IMR-90 (cell line): Measurements from ENCODE around the gene DUSP7. TPM values are rescaled to one million over a fixed set of nuclear protein-coding genes. Genes with fewer than 3 reads are reported as not detected.

ENCODE experiments used
- ATAC-seq: fragments of 200-7000 bp; cut with Tn5 transposase; 2 replicates; pipeline ENCODE4 v1.9.1; 2020; ENCODE audit warnings: low read depth, mild to moderate bottlenecking, moderate library complexity
- BruUV-seq: library from RNA; stranded (reverse); fragments of 400-500 nt; replicated peaks from 2 replicates; lab custom pipeline; 2021; lab: Mats Ljungman, UMichigan
- CTCF ChIA-PET: fragments of 300-600 bp; formaldehyde crosslinking; extraction: SDS; loops from one replicate; lab custom pipeline; 2021; ENCODE audit warnings: antibody characterized with exemption; lab: Yijun Ruan, JAX
- POLR2A ChIA-PET: fragments of 300-600 bp; sonication (Branson Sonifier 250); formaldehyde crosslinking; loops from one replicate; lab custom pipeline; 2022; ENCODE audit warnings: antibody characterized with exemption; ENCODE audit not compliant: unreplicated experiment; lab: Charles Lee
- DNase-seq: peaks from one replicate; pipeline ENCODE4 v3.0.0; 2013
- H2AFZ ChIP-seq: replicated peaks from 2 replicates; pipeline ENCODE3; 2013; ENCODE audit warnings: low read length, mild to moderate bottlenecking; ENCODE audit not compliant: poor library complexity
- H2AK5ac ChIP-seq: 2 replicates; pipeline ENCODE4 v1.6.1; 2013; ENCODE audit warnings: low read depth, low read length, inconsistent platforms
- H2AK9ac ChIP-seq: replicated peaks from 2 replicates; pipeline ENCODE3; 2013; ENCODE audit warnings: mild to moderate bottlenecking, low read depth, low read length, moderate library complexity; ENCODE audit not compliant: poor library complexity
- H2BK120ac ChIP-seq: 2 replicates; pipeline ENCODE4 v1.6.1; 2013; ENCODE audit warnings: low read depth, low read length, inconsistent platforms
- H2BK15ac ChIP-seq: 3 replicates; pipeline ENCODE4 v1.6.1; 2013; ENCODE audit warnings: low read depth, low read length, inconsistent platforms
- H2BK20ac ChIP-seq: 2 replicates; pipeline ENCODE4 v1.6.1; 2013; ENCODE audit warnings: low read depth, mild to moderate bottlenecking, inconsistent platforms, low read length, moderate library complexity
- H2BK5ac ChIP-seq: 2 replicates; pipeline ENCODE4 v1.6.1; 2013; ENCODE audit warnings: mild to moderate bottlenecking, low read depth, low read length, inconsistent platforms; ENCODE audit not compliant: poor library complexity, severe bottlenecking
- H3K14ac ChIP-seq: replicated peaks from 2 replicates; pipeline ENCODE4 v1.6.1; 2013; ENCODE audit warnings: low read depth, low read length, inconsistent platforms
- H3K18ac ChIP-seq: 2 replicates; pipeline ENCODE4 v1.6.1; 2013; ENCODE audit warnings: low read depth, low read length, control low read depth
- H3K23ac ChIP-seq: 2 replicates; pipeline ENCODE4 v1.6.1; 2013; ENCODE audit warnings: low read depth, low read length, inconsistent platforms
- H3K27ac ChIP-seq: 2 replicates; pipeline ENCODE4 v1.5.1; 2013; ENCODE audit warnings: mild to moderate bottlenecking, control low read depth, low read length; ENCODE audit not compliant: insufficient read depth
- H3K27me3 ChIP-seq: 2 replicates; pipeline ENCODE4 v1.6.1; 2013; ENCODE audit warnings: low read length; ENCODE audit not compliant: control insufficient read depth, insufficient read depth
- H3K36me3 ChIP-seq: 2 replicates; pipeline ENCODE4 v1.6.1; 2013; ENCODE audit warnings: low read length, mixed read lengths; ENCODE audit not compliant: control insufficient read depth, insufficient read depth
- H3K4ac ChIP-seq: 2 replicates; pipeline ENCODE4 v1.6.1; 2013; ENCODE audit warnings: low read depth, low read length, inconsistent platforms
- H3K4me1 ChIP-seq: 2 replicates; pipeline ENCODE4 v1.6.1; 2013; ENCODE audit warnings: low read length, mixed read lengths; ENCODE audit not compliant: control insufficient read depth, insufficient read depth
- H3K4me2 ChIP-seq: 2 replicates; pipeline ENCODE4 v1.6.1; 2013; ENCODE audit warnings: low read depth, mild to moderate bottlenecking, control low read depth, low read length, moderate library complexity
- H3K4me3 ChIP-seq: 2 replicates; pipeline ENCODE4 v1.5.1; 2013; ENCODE audit warnings: low read depth, mild to moderate bottlenecking, control low read depth, low read length, moderate library complexity; ENCODE audit not compliant: insufficient read depth
- H3K56ac ChIP-seq: 2 replicates; pipeline ENCODE4 v1.6.1; 2013; ENCODE audit warnings: low read length, inconsistent platforms; ENCODE audit not compliant: insufficient read depth; ENCODE audit errors: extremely low read depth
- H3K79me1 ChIP-seq, 2 experiments: 2 replicates each; pipeline ENCODE4 v1.6.1; 2013; ENCODE audit warnings: low read length in 2 of 2, inconsistent platforms in 1 of 2, low read depth in 1 of 2
- H3K9ac ChIP-seq: 2 replicates; pipeline ENCODE4 v1.6.1; 2013; ENCODE audit warnings: low read depth, low read length, control low read depth
- H3K9me1 ChIP-seq: 2 replicates; pipeline ENCODE4 v1.6.1; 2013; ENCODE audit warnings: low read length, inconsistent platforms; ENCODE audit not compliant: insufficient read depth
- H3K9me3 ChIP-seq: 2 replicates; pipeline ENCODE4 v1.6.1; 2013; ENCODE audit warnings: low read length; ENCODE audit not compliant: control insufficient read depth, insufficient read depth
- H4K20me1 ChIP-seq: 2 replicates; pipeline ENCODE4 v1.6.1; 2013; ENCODE audit warnings: low read length, inconsistent platforms; ENCODE audit not compliant: insufficient read depth
- H4K5ac ChIP-seq: 2 replicates; pipeline ENCODE4 v1.6.1; 2013; ENCODE audit warnings: mild to moderate bottlenecking, low read depth, low read length, control low read depth
- H4K8ac ChIP-seq, 2 experiments: 2 replicates each; pipeline ENCODE4 v1.6.1; 2013; ENCODE audit warnings: low read depth in 2 of 2, low read length in 2 of 2, control low read depth in 1 of 2, inconsistent platforms in 1 of 2
- H4K91ac ChIP-seq: 2 replicates; pipeline ENCODE4 v1.6.1; 2013; ENCODE audit warnings: low read depth, low read length, inconsistent platforms; ENCODE audit not compliant: insufficient read depth
- RCOR1 ChIP-seq: IDR thresholded peaks from 2 replicates; pipeline ENCODE4 v1.6.1; 2012; ENCODE audit warnings: mild to moderate bottlenecking, low read length, improper control_type of control experiment; ENCODE audit not compliant: insufficient replicate concordance
- WGBS, 2 experiments: methylation state at CpG; one replicate each; pipeline versions ENCODE4 v1.1.5 to v1.1.7; 2013; ENCODE audit warnings: missing lambda C conversion rate in 2 of 2; ENCODE audit not compliant: insufficient read length in 1 of 2; ENCODE audit errors: extremely low coverage in 2 of 2; 5-methylcytosine and 5-hydroxymethylcytosine counted together
- dilution Hi-C: fragments of 300-500 bp; cut with HindIII; formaldehyde crosslinking; loops from one replicate; pipeline ENCODE4 v1.14.3; 2018; ENCODE audit warnings: low sequenced_read_pairs; ENCODE audit not compliant: unreplicated experiment
- in situ Hi-C: fragments of 300-500 bp; cut with MboI; formaldehyde crosslinking; loops from 3 replicates; pipeline ENCODE4 v1.14.3; 2019; ENCODE audit warnings: low sequenced_read_pairs, inconsistent platforms, mixed read lengths
- intact Hi-C: fragments of 100-400 bp; cut with micrococcal nuclease; formaldehyde crosslinking; loops from 2 replicates; pipeline ENCODE4 v1.10.0; 2022
- polyA plus RNA-seq, 3 experiments: library from polyadenylated mRNA; depleted of rRNA; stranded (reverse); fragments of >200 nt; gene quantifications; 2 replicates each; pipeline ENCODE4 v1.2.3, GENCODE V29; 2012; ENCODE audit warnings: low replicate concordance in 1 of 3
- total RNA-seq: library from RNA; depleted of rRNA; stranded (reverse); fragments of >200 nt; gene quantifications from 2 replicates; pipeline ENCODE4 v1.2.3, GENCODE V29; 2012
- TF ChIP-seq, protein P1 (sequence below): fragments of 150-350 bp; IDR thresholded peaks from 2 replicates; pipeline ENCODE4 v1.6.1; 2017; ENCODE audit warnings: mild to moderate bottlenecking, antibody characterized with exemption, low read length, low read depth

DUSP7 gene
- total and polyA plus RNA-seq, 2 of the 4 experiments (the other 2 are of a cell fraction): 9.3 to 24.0 TPM

DNA sequence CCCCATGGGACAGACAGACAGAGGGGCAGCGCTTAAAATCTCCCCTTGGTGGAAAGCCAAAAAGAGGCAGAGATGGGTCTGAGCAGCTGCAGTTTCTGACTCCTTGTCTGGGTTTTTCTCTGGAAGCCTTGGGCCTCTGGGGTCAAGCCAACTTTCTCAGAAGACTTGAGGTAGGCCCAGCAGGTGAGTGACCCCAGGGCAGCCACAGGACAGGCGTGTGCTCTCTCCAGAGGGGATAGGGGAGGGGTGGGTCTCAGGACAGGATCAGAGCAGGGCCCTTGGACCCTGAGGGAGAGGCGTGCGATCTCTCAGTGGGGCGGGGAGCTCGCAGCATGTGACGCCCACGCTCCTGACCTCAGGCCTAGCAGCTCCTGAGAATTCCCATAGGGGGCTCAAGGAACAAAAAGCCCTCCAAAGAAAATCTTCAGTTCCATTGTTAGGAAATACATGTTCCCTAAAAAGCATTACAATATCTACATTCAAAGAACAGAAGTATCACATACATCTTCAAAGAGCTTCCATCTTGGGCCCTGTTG is 34.6 kb upstream of the DUSP7 start:
- peak overlapping the region; percentile 40 for H3K56ac ChIP-seq
- peaks cover 50% of the 10 kb centered on the region for H3K4me1 ChIP-seq
- 67% methylated on average over 3 of the region's 8 CpGs; no CpG with 5 or more reads in 1 of the 2 experiments for WGBS, 2 experiments
- peak overlapping the region; percentile 92 for H2BK5ac ChIP-seq
- peaks cover 4% of the 10 kb centered on the region; the same call in 1 of the 2 replicates for H4K20me1 ChIP-seq
- ChIA-PET CTCF (no interaction called here), POLR2A (no interaction called here)
- H4K91ac ChIP-seq: peak overlapping the region; percentile 97
- DNase-seq: no peak
- peak overlapping the region; percentile 94 for H3K4ac ChIP-seq
- peak overlapping the region; percentile 94 for H2AK5ac ChIP-seq
- H3K79me1 ChIP-seq: peaks cover 8 to 66% of the 10 kb centered on the region in 2 experiments; a peak in 3 of 4 replicates
- H3K4me2 ChIP-seq: no peak overlapping the region
- H3K9me3 ChIP-seq: no peaks in the 10 kb centered on the region
- peak overlapping the region; percentile 62 for H4K5ac ChIP-seq
- H3K4me3 ChIP-seq: no peak overlapping the region
- peak overlapping the region; percentile 81; the same call in 1 of the 2 replicates for H3K23ac ChIP-seq
- no peaks in the 10 kb centered on the region for H3K27me3 ChIP-seq
- H4K8ac ChIP-seq: peak overlapping the region; percentile 87 to 90
- ATAC-seq: no peak
- TF ChIP-seq, protein P1, sequence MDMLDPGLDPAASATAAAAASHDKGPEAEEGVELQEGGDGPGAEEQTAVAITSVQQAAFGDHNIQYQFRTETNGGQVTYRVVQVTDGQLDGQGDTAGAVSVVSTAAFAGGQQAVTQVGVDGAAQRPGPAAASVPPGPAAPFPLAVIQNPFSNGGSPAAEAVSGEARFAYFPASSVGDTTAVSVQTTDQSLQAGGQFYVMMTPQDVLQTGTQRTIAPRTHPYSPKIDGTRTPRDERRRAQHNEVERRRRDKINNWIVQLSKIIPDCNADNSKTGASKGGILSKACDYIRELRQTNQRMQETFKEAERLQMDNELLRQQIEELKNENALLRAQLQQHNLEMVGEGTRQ: peak; percentile 15; the same call in 1 of the 2 replicates
- TF ChIP-seq RCOR1: no peak
- peaks cover 79% of the 10 kb centered on the region for H3K9me1 ChIP-seq
- dilution Hi-C loops (no loop called here), in situ Hi-C loops (no loop called here), intact Hi-C loops (loop anchor here (2.0 kb wide), 1 partner anchor 34 kb away; the partner anchor contains the start of gene DUSP7)
- peak overlapping the region; percentile 89 for H3K27ac ChIP-seq
- BruUV-seq: no TSS peak
- no peak overlapping the region; the same call in 1 of the 2 replicates for H3K9ac ChIP-seq
- peak overlapping the region; percentile 75; the same call in 1 of the 2 replicates for H2BK20ac ChIP-seq
- peak overlapping the region; percentile 76 for H2AFZ ChIP-seq
- no peaks in the 10 kb centered on the region for H3K36me3 ChIP-seq
- peak overlapping the region; percentile 74 for H3K18ac ChIP-seq
- peak overlapping the region; percentile 86 for H2AK9ac ChIP-seq
- H2BK120ac ChIP-seq: peak overlapping the region; percentile 93
- H2BK15ac ChIP-seq: peak overlapping the region; percentile 82; the same call in 2 of the 3 replicates
- H3K14ac ChIP-seq: peak overlapping the region; percentile 75
